ENCODE results near the gene SYNE1.
"Not testable (repeated sequence)": the region's sequence is repeated elsewhere in the genome, so short reads cannot be mapped to it uniquely, and the experiment has no call there.

The SYNE1 gene

DNA sequence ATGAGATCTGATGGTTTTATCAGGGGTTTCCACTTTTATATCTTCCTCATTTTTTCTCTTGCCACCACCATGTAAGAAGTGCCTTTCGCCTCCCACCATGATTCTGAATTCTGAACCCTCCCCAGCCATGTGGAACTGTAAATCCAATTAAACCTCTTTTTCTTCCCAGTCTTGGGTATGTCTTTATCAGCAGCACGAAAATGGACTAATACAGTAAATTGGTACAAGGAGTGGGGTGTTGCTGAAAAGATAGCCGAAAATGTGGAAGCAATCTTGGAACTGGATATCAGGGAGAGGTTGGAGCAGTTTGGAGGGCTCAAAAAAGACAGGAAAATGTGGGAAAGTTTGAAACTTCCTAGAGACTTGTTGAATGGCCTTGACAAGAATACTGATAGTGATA, 560.9 kb downstream of the SYNE1 start:
- not testable (repeated sequence) for DNase-seq

DNA sequence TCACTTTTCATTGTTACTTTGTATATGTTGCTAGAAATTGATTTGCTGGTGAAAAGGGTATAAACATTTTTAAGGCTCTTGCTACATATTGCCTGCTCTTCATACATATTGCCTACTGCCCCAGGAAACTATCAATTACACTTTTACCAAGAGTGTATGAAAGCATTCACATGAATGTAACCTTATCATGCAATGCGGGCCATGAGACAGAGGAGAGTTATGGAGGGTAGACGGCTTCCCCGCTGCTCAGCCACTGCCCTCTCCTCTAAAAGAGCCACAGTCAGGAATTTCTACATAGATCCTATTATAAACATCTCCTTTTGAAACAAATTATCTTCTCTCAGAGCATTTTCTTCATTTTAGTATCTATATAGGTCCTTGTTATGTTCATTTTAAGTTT, 565.3 kb downstream of the SYNE1 start:
- no peak for DNase-seq

Measured in hematopoietic multipotent progenitor cell treated with erythropoietin and hydrocortisone succinate and interleukin-3 and kit ligand, for 8 days (in vitro differentiated cells).